ENCODE data around the gene ZNF524. TPM values are rescaled to one million over a fixed set of nuclear protein-coding genes. Genes with fewer than 3 reads are reported as not detected.

Gene ZNF524
- total RNA-seq, 1 experiment from 2014 or later = 31.0 TPM

GRCh38 chr19:55626350-55626749 lies 26.3 kb downstream of the ZNF524 start:
- no peak for DNase-seq (ENCODE audit: low read depth)
- in situ Hi-C loops (cut with HindIII; ENCODE audit: low pct_unique_long_range_greater_than_20kb, low sequenced_read_pairs) = loop anchor here (10.0 kb wide), 1 partner anchor 452 kb away; no protein-coding TSS in a partner anchor

DNA sequence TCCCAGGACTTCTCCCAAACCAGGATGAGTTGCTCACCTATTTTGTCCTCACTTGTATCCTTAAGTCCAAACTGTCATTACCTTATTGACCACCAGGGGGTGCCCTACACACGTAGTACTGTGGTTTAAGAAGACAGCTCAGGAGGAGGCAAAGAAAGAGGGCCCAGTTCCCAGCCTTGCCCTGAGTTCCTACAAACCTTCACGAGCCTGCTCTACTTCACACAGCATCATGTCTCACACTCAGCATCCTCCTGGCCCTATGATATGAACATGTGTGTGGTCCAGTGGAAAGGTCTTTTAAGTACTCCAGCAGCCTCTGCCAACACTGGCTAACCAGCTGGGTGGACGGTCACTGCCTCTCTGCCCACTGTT lies 32.4 kb downstream of the ZNF524 start:
- in situ Hi-C loops (cut with HindIII; ENCODE audit: low pct_unique_long_range_greater_than_20kb, low sequenced_read_pairs) = no loop called here
- peak; percentile 84 for DNase-seq (ENCODE audit: low read depth)

DNA sequence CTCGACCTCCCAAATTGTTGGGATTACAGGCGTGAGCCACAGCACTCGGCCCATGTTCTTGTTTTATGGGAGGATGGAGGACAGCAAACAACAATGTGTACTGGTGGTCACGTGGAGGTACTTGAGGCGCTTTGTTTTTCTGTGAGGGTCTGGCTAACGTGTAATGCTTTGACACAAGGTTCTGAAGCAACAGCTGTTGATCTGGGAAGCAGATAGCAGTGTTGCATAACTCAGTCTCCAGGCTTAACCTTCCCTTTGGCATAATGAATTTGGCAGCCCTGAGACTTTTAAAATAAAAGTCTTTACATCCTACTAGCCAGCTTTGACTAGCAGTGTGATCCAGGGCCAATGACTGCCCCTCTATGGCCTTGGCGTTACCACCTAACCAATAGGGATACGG lies 33.8 kb downstream of the ZNF524 start:
- in situ Hi-C loops (cut with HindIII; ENCODE audit: low pct_unique_long_range_greater_than_20kb, low sequenced_read_pairs) = no loop called here
- no peak for DNase-seq (ENCODE audit: low read depth)

- in situ Hi-C loops (cut with HindIII; ENCODE audit: low pct_unique_long_range_greater_than_20kb, low sequenced_read_pairs) = no loop called here
- no peak for DNase-seq (ENCODE audit: low read depth)
Observed at GRCh38 chr19:55635334-55635717, 35.2 kb downstream of the ZNF524 start.

GRCh38 chr19:55635856-55636440 lies 35.9 kb downstream of the ZNF524 start:
- no peak for DNase-seq (ENCODE audit: low read depth)
- in situ Hi-C loops (cut with HindIII; ENCODE audit: low pct_unique_long_range_greater_than_20kb, low sequenced_read_pairs) = no loop called here

DNA sequence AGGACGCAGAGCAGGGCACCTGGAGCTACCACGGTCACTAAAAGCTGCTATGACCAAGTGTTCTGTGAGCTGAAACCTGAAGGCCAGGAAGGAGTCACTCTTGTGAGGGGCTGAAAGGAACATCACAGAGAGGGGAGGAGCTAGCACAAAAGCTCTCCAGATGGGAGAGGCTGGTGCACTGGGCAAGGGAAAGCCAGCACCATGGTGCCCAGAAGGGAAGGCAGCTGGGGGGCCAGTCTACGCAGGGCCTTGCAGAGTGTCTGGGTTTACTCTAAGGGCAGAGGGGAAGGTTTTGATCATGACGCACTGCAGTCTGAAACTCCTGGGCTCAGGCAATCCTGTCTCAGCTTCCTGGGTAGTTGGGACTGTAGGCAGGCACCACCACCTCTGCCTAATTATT lies 36.6 kb downstream of the ZNF524 start:
- no peak for DNase-seq (ENCODE audit: low read depth)
- in situ Hi-C loops (cut with HindIII; ENCODE audit: low pct_unique_long_range_greater_than_20kb, low sequenced_read_pairs) = no loop called here

DNA sequence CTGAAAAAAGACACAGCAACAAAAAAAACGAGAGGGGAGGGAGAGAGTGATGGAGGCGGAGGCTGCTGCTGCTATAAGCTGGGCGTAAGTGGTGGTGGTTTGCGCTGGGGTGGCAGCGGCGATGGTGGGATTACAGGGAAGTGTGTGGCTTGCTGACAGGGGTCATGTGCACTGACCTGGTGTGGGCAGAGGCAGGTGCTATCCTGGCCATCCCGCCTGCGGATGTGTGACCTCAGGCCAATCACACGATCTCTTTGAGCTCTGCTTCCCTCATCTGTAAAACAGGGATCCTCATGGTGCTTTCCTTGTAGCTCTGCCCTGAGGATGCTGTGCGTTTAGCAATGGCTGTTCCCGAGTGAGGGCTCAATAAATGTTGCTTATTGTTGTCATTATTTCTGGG lies 37.4 kb downstream of the ZNF524 start:
- in situ Hi-C loops (cut with HindIII; ENCODE audit: low pct_unique_long_range_greater_than_20kb, low sequenced_read_pairs) = no loop called here
- DNase-seq (ENCODE audit: low read depth) = no peak

GRCh38 chr19:55638864-55639359 lies 38.8 kb downstream of the ZNF524 start:
- in situ Hi-C loops (cut with HindIII; ENCODE audit: low pct_unique_long_range_greater_than_20kb, low sequenced_read_pairs) = no loop called here
- DNase-seq (ENCODE audit: low read depth) = no peak

GRCh38 chr19:55640043-55640576 lies 40.0 kb downstream of the ZNF524 start:
- in situ Hi-C loops (cut with HindIII; ENCODE audit: low pct_unique_long_range_greater_than_20kb, low sequenced_read_pairs) = no loop called here

GRCh38 chr19:55640577-55641425 lies 40.7 kb downstream of the ZNF524 start, which contains the start of gene ZNF580:
ZNF580 (plus strand) TSS chr19:55641002; CDS start chr19:55642509, 1,507 bp downstream.
- DNase-seq (ENCODE audit: low read depth) = peak; percentile 88
- in situ Hi-C loops (cut with HindIII; ENCODE audit: low pct_unique_long_range_greater_than_20kb, low sequenced_read_pairs) = no loop called here

More at GRCh38 chr19:55640043-55640576, 40.0 kb downstream of the ZNF524 start:
- DNase-seq (ENCODE audit: low read depth) = peak; percentile 44

DNA sequence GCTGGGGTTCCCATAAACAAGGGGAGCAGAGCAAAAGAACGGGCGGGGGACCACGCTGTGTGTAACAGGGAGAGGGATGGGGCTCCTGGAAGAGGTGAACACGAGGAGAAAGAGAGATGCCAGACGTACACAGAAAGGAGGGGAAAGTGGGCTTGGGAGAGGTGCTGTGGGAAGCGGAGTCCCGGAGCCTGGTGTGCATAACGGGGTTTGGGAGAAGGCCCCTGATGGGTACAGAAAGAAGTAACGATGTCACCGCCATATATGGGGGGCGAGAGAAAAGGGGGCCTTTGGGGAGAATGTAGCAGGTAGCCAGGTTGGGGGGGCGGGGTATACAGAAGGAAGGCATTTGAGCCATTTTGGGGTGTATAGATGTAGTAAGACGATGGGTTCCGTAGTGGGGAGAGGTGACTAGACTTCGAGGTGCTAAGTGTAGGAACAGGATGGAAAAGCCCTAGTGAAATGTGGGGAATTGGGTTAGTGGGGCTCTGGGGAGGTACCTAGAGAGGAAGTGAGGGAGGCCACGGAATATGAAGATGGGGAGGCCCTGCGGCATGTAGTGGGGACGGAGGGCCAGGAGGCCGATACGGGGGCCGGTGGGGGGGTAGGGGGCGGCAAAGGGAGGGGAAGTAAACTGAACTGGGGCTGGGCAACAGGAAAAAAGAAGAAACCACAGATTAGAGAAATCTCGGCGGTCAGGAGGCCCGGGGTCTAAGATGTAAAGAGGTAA lies 41.5 kb downstream of the ZNF524 start:
- DNase-seq (ENCODE audit: low read depth) = no peak
- in situ Hi-C loops (cut with HindIII; ENCODE audit: low pct_unique_long_range_greater_than_20kb, low sequenced_read_pairs) = no loop called here

- in situ Hi-C loops (cut with HindIII; ENCODE audit: low pct_unique_long_range_greater_than_20kb, low sequenced_read_pairs) = no loop called here
- DNase-seq (ENCODE audit: low read depth) = peak; percentile 39
Observed at GRCh38 chr19:55642153-55643002, 42.3 kb downstream of the ZNF524 start.

- peak; percentile 95 for DNase-seq (ENCODE audit: low read depth)
- in situ Hi-C loops (cut with HindIII; ENCODE audit: low pct_unique_long_range_greater_than_20kb, low sequenced_read_pairs) = no loop called here
Observed at GRCh38 chr19:55643003-55643886, 43.2 kb downstream of the ZNF524 start, which contains the start of gene ZNF581. ZNF581 (plus strand) TSS chr19:55643649; CDS start chr19:55644572, 923 bp downstream.

DNA sequence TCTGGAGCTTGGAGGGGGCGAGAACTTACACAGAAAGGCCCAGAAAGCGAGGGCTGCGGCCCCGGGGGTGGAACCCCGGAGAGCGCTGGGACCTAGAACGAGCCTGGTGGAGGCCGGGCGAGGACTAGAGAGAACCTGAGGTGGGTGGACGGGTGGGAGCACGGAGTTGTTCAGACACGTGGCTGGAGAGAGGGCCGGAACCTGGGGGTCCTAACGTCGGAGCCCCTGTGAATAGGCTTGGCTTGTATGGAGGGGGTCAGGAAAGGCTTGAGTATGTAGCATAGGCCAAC lies 43.7 kb downstream of the ZNF524 start:
- DNase-seq (ENCODE audit: low read depth) = no peak
- in situ Hi-C loops (cut with HindIII; ENCODE audit: low pct_unique_long_range_greater_than_20kb, low sequenced_read_pairs) = no loop called here

DNA sequence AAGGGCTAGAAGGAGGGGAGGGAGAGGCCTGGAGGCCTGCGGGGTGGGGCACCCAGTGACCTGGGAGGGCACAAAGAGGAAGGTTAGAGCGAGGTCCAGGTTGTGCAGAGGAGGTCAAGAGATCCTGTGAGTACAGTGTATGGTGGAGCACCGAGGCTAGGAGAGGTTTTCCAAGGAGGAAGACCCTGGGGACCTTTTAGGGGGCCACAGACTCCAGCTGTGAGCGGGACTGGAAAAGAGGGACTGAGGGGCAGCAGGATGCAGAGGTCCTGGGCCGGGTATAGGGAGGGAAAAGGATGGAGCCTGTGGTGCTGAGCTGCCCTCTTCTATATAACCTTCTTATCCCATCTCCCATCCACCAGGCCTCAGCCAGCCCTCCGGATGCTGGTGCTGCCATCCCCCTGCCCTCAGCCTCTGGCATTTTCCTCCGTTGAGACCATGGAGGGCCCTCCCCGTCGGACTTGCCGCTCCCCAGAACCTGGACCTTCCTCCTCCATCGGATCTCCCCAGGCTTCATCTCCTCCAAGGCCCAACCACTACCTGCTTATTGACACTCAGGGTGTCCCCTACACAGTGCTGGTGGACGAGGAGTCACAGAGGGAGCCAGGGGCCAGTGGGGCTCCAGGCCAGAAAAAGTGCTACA lies 44.2 kb downstream of the ZNF524 start:
- DNase-seq (ENCODE audit: low read depth) = no peak
- in situ Hi-C loops (cut with HindIII; ENCODE audit: low pct_unique_long_range_greater_than_20kb, low sequenced_read_pairs) = no loop called here

DNA sequence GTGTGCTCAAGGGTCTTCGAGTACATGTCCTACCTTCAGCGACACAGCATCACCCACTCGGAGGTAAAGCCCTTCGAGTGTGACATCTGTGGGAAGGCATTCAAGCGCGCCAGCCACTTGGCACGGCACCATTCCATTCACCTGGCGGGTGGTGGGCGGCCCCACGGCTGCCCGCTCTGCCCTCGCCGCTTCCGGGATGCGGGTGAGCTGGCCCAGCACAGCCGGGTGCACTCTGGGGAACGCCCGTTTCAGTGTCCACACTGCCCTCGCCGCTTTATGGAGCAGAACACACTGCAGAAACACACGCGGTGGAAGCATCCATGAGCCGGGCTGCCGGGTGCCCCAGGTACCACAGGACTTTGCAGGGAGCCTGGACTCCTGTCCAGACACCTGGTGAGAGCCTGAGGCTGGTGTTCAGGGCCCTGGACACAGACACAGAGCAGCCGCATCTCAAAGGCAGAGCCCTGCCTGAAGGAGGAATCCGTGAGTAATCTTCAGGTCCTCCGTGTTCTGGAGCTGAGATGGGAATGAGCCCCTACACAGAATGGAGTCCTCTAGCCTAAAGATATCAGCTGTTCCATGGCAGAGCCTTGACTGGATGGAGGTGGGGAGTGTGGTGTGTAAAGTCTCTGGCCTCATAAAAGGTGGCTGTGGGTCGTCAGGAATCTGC lies 44.9 kb downstream of the ZNF524 start:
- in situ Hi-C loops (cut with HindIII; ENCODE audit: low pct_unique_long_range_greater_than_20kb, low sequenced_read_pairs) = no loop called here
- peak; percentile 45 for DNase-seq (ENCODE audit: low read depth)
